Panc1 (cell line): ENCODE data around the gene SPP1.

ENCODE experiments used
- CTCF ChIP-seq: fragments of 450-650 bp; IDR thresholded peaks from 2 replicates; pipeline ENCODE4 v1.5.1; 2017; ENCODE audit warnings: mild to moderate bottlenecking
- POLR2AphosphoS5 ChIP-seq: IDR thresholded peaks from 2 replicates; pipeline ENCODE4 v1.6.1; 2012; ENCODE audit warnings: mild to moderate bottlenecking, low read depth, low read length, moderate library complexity
- REST ChIP-seq, 2 experiments: IDR thresholded peaks; 2 replicates each; pipeline ENCODE4 v1.6.1; 2011 to 2012; ENCODE audit warnings: low read depth in 2 of 2, control low read depth in 1 of 2, low read length in 1 of 2, mild to moderate bottlenecking in 1 of 2, moderate library complexity in 1 of 2; ENCODE audit not compliant: insufficient read depth in 1 of 2
- TCF7L2 ChIP-seq: IDR thresholded peaks from 2 replicates; pipeline ENCODE4 v1.6.1; 2011; ENCODE audit warnings: mild to moderate bottlenecking, low read depth, low read length, inconsistent platforms

- TF ChIP-seq REST (IDR thresholded peaks at IDR 0.05; ENCODE audit: insufficient read depth in 1 of 2, low read depth in 2 of 2, low read length in 1 of 2): no peak
- peak; percentile 78 for TF ChIP-seq CTCF
- TF ChIP-seq POLR2AphosphoS5: no peak
- no peak for TF ChIP-seq TCF7L2
These were observed 2.0 kb upstream of the SPP1 start for GRCh38 chr4:87973283-87974169.
